Endometrium (tissue), 2 donors: ENCODE measurements around the gene KCNG2.

ENCODE experiments used
- FAIRE-seq: peaks from 2 replicates; lab custom pipeline; 2012; peaks lifted over from hg19 to GRCh38; lab: Jason Lieb, UNC
- donor health status: control.
- donor health status: control.

The KCNG2 gene

GRCh38 chr18:79910563-79911343, 113.0 kb downstream of the KCNG2 start:
- FAIRE-seq: no peak

GRCh38 chr18:79911344-79912270, 113.9 kb downstream of the KCNG2 start:
- FAIRE-seq: no peak

- no peak for FAIRE-seq
Measured at GRCh38 chr18:79912409-79912991, 114.8 kb downstream of the KCNG2 start.

GRCh38 chr18:79912994-79913831, 115.5 kb downstream of the KCNG2 start:
- FAIRE-seq: no peak

- no peak for FAIRE-seq
Measured at GRCh38 chr18:79914614-79915160, 116.9 kb downstream of the KCNG2 start.

GRCh38 chr18:79915161-79916127, 117.7 kb downstream of the KCNG2 start:
- FAIRE-seq: no peak

GRCh38 chr18:79916128-79916494, 118.4 kb downstream of the KCNG2 start:
- FAIRE-seq: no peak

GRCh38 chr18:79916546-79917168, 118.9 kb downstream of the KCNG2 start:
- no peak for FAIRE-seq

GRCh38 chr18:79917169-79917852, 119.6 kb downstream of the KCNG2 start:
- FAIRE-seq: no peak

GRCh38 chr18:79917853-79918614, 120.3 kb downstream of the KCNG2 start:
- no peak for FAIRE-seq

GRCh38 chr18:79918615-79919011, 120.9 kb downstream of the KCNG2 start:
- no peak for FAIRE-seq

- FAIRE-seq: no peak
Measured at GRCh38 chr18:79919089-79919488, 121.4 kb downstream of the KCNG2 start.

- no peak for FAIRE-seq
Measured at GRCh38 chr18:79921984-79922965, 124.5 kb downstream of the KCNG2 start.

- no peak for FAIRE-seq
Measured at GRCh38 chr18:79922971-79923411, 125.3 kb downstream of the KCNG2 start.

GRCh38 chr18:79923896-79924585, 126.3 kb downstream of the KCNG2 start:
- FAIRE-seq: no peak
